ENCODE results near the gene UTP3. TPM values are rescaled to one million over a fixed set of nuclear protein-coding genes. Genes with fewer than 3 reads are reported as not detected.

Gene UTP3
- total RNA-seq, 1 experiment from 2014 or later: 33.7 TPM

DNA sequence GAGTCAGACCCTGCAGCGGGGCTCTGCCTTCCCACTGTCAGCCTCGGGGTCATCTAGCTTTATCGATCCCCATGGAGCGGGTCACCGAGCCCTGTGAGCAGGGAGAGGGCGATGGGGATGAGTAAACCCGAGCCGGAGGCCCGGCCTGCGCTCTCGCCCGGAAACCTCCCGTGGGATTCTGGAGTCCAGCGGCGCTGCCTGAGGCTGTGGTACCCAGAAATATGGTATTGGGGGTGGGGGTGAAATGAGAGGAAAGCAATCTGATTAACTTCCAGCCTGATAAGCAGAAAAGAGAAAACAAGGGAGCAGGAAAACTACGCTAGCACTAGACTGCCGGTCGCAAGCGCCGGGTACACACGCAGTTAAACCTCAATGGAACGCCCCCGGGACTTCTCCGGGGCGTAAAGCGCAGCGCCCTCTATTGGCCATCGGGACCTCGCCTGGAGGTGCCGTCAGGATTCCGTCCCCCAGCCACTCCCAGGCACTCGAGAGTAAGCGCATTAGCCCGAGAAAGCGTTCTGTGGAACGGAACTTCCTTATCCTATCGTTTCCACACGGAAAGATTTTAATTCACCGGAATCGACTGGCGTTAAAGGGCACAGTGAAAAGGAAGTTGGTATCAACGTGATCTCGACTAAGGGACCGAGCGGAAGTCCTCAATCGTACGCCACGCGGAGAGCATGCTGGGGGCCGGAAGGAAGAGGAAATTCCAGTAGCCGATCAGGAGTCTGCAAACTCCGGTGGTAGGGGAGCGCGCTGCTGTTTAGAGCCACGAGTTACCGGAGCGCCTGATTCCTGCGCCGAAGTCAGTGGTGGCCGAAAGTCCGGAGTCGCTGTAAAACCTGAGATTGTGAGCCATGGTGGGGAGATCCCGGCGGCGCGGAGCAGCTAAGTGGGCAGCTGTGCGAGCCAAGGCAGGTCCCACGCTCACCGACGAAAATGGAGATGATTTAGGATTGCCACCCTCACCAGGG, at the start of gene UTP3 (continued):
- TF ChIP-seq SRF (IDR thresholded peaks at IDR 0.05; ENCODE audit: low read depth) (peak; percentile 96), SIN3A (IDR thresholded peaks at IDR 0.05; ENCODE audit: low read depth) (peak; percentile 90), EGR1 (IDR thresholded peaks at IDR 0.05; ENCODE audit: low read depth) (peak; percentile 82), TCF7L2 (IDR thresholded peaks at IDR 0.05; ENCODE audit: borderline replicate concordance, extremely low read depth, insufficient read depth, insufficient read length) (peak; percentile 61), POLR2AphosphoS5 (IDR thresholded peaks at IDR 0.05; ENCODE audit: low read depth, low read length) (peak; percentile 93), CEBPB (IDR thresholded peaks at IDR 0.05; ENCODE audit: low read depth) (no peak), ZFX (IDR thresholded peaks at IDR 0.05) (peak; percentile 86), FOSL1 (IDR thresholded peaks at IDR 0.05; ENCODE audit: low read depth) (no peak), CBX3 (IDR thresholded peaks at IDR 0.05; ENCODE audit: low read depth) (peak; percentile 99)

DNA sequence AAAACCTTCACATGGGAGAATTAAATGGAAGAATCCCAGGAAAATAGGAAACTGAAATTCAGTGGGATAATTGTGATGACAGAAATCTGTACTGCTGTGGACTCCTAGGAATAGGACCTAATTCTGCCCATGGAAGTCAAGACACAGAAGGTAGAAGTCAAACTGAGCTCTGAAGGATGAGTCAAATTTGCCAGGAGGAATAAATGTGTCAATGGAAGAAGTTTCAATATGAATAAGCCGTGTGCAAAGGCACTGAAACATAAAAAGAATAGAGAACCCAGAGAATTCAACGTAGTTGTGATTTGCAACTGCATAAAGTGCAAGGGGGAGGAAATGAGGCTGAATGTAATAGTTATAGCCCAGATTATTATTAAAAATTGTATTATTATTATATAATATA, 48.1 kb upstream of the UTP3 start:
- Histone ChIP-seq H3K4me3 (replicated peaks in 1 of 2; ENCODE audit: low read depth in 1 of 2, low read length in 2 of 2) (no peak overlapping the region), H3K79me2 (ENCODE audit: insufficient read depth, low read length) (no peaks in the 10 kb centered on the region), H3K9me3 (ENCODE audit: control insufficient read depth in 1 of 2, insufficient read depth in 1 of 2, low read depth in 1 of 2, low read length in 2 of 2) (no peaks in the 10 kb centered on the region), H2AFZ (ENCODE audit: low read depth, low read length, poor library complexity, severe bottlenecking) (no peak overlapping the region), H3K27me3 (ENCODE audit: insufficient read depth, low read length) (no peaks in the 10 kb centered on the region), H3K4me2 (ENCODE audit: low read length) (no peak overlapping the region), H4K20me1 (ENCODE audit: insufficient read depth) (no peaks in the 10 kb centered on the region), H3K27ac (ENCODE audit: low read depth, low read length) (no peak overlapping the region), H3K9ac (ENCODE audit: low read length) (no peak overlapping the region), H3K4me1 (ENCODE audit: control insufficient read depth in 1 of 2, insufficient read depth in 2 of 2, low read length in 2 of 2) (no peaks in the 10 kb centered on the region), H3K9me2 (ENCODE audit: insufficient read depth) (no peaks in the 10 kb centered on the region), H3K36me3 (ENCODE audit: control insufficient read depth in 1 of 2, insufficient read depth in 2 of 2, low read length in 2 of 2) (no peaks in the 10 kb centered on the region)
- intact Hi-C loops (cut with micrococcal nuclease): no loop called here
- CTCF ChIA-PET: no interaction called here
- BruUV-seq (replicated peaks): no TSS peak
- POLR2A ChIA-PET: no interaction called here
- no peak for ATAC-seq
- RAD21 ChIA-PET (ENCODE audit: low non-redundant PET in 1 of 2, low total read pairs in 2 of 2, uncharacterized antibody in 2 of 2, unreplicated experiment in 2 of 2): no interaction called here
- no peak for DNase-seq (ENCODE audit: low read depth, low spot score)
- no peak for TF ChIP-seq ELF1 (IDR thresholded peaks at IDR 0.05; ENCODE audit: borderline replicate concordance, low read depth)
- no peak for TF ChIP-seq SP1 (IDR thresholded peaks at IDR 0.05; ENCODE audit: low read depth)
- TF ChIP-seq ZNF274 (IDR thresholded peaks at IDR 0.05; ENCODE audit: low read depth, low read length): no peak
- no peak for TF ChIP-seq FOSL1 (IDR thresholded peaks at IDR 0.05; ENCODE audit: low read depth)
- no peak for TF ChIP-seq EGR1 (IDR thresholded peaks at IDR 0.05; ENCODE audit: low read depth)
- TF ChIP-seq SRF (IDR thresholded peaks at IDR 0.05; ENCODE audit: low read depth): no peak
- TF ChIP-seq, protein P1, sequence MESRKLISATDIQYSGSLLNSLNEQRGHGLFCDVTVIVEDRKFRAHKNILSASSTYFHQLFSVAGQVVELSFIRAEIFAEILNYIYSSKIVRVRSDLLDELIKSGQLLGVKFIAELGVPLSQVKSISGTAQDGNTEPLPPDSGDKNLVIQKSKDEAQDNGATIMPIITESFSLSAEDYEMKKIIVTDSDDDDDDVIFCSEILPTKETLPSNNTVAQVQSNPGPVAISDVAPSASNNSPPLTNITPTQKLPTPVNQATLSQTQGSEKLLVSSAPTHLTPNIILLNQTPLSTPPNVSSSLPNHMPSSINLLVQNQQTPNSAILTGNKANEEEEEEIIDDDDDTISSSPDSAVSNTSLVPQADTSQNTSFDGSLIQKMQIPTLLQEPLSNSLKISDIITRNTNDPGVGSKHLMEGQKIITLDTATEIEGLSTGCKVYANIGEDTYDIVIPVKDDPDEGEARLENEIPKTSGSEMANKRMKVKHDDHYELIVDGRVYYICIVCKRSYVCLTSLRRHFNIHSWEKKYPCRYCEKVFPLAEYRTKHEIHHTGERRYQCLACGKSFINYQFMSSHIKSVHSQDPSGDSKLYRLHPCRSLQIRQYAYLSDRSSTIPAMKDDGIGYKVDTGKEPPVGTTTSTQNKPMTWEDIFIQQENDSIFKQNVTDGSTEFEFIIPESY (IDR thresholded peaks at IDR 0.05; ENCODE audit: extremely low read depth, insufficient replicate concordance, low read length): no peak
- no peak for TF ChIP-seq SIN3A (IDR thresholded peaks at IDR 0.05; ENCODE audit: low read depth)
- TF ChIP-seq EZH2 (IDR thresholded peaks at IDR 0.05): no peak
- TF ChIP-seq, protein P2, sequence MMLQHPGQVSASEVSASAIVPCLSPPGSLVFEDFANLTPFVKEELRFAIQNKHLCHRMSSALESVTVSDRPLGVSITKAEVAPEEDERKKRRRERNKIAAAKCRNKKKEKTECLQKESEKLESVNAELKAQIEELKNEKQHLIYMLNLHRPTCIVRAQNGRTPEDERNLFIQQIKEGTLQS (IDR thresholded peaks at IDR 0.05): no peak
- no peak for TF ChIP-seq TCF7L2 (IDR thresholded peaks at IDR 0.05; ENCODE audit: borderline replicate concordance, extremely low read depth, insufficient read depth, insufficient read length)
- TF ChIP-seq, protein P3, sequence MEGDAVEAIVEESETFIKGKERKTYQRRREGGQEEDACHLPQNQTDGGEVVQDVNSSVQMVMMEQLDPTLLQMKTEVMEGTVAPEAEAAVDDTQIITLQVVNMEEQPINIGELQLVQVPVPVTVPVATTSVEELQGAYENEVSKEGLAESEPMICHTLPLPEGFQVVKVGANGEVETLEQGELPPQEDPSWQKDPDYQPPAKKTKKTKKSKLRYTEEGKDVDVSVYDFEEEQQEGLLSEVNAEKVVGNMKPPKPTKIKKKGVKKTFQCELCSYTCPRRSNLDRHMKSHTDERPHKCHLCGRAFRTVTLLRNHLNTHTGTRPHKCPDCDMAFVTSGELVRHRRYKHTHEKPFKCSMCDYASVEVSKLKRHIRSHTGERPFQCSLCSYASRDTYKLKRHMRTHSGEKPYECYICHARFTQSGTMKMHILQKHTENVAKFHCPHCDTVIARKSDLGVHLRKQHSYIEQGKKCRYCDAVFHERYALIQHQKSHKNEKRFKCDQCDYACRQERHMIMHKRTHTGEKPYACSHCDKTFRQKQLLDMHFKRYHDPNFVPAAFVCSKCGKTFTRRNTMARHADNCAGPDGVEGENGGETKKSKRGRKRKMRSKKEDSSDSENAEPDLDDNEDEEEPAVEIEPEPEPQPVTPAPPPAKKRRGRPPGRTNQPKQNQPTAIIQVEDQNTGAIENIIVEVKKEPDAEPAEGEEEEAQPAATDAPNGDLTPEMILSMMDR (IDR thresholded peaks at IDR 0.05 in 2 of 3, conservative IDR thresholded peaks at IDR 0.05 in 1 of 3; ENCODE audit: borderline replicate concordance in 1 of 3, insufficient read depth in 1 of 3, low read depth in 2 of 3, low read length in 2 of 3): no peak
- TF ChIP-seq CBX3 (IDR thresholded peaks at IDR 0.05; ENCODE audit: low read depth): no peak
- no peak for TF ChIP-seq POLR2A (IDR thresholded peaks at IDR 0.05; ENCODE audit: borderline replicate concordance, extremely low read depth, insufficient read depth, insufficient read length)

Data from HCT116 (cell line).